ENCODE results near the gene MYO1E. TPM values are rescaled to one million over a fixed set of nuclear protein-coding genes. Genes with fewer than 3 reads are reported as not detected.
"Not testable (repeated sequence)": the region's sequence is repeated elsewhere in the genome, so short reads cannot be mapped to it uniquely, and the experiment has no call there.

The MYO1E gene
- total and polyA plus RNA-seq, 2 donors from 2014 or later, result 41.9 to 198 TPM

- Histone ChIP-seq H3K27me3 (ENCODE audit: control insufficient read depth, insufficient read depth, low read length) (no peaks in the 10 kb centered on the region), H3K27ac (ENCODE audit: low read depth in 2 of 2, low read length in 2 of 2) (no peak overlapping the region), H3K4me1 (ENCODE audit: control insufficient read depth in 2 of 3, insufficient read depth in 2 of 3, low read depth in 1 of 3, low read length in 3 of 3) (no peaks in the 10 kb centered on the region), H3K9me3 (ENCODE audit: control insufficient read depth in 2 of 3, insufficient read depth in 1 of 3, low read length in 3 of 3) (no peaks in the 10 kb centered on the region), H3K4me3 (ENCODE audit: low read length in 3 of 3) (no peak overlapping the region), H3K9ac (ENCODE audit: low read length in 3 of 3) (no peak overlapping the region), H3K36me3 (ENCODE audit: control insufficient read depth in 2 of 3, insufficient read depth in 3 of 3, low read length in 3 of 3) (no peaks in the 10 kb centered on the region)
- TF ChIP-seq CTCF (IDR thresholded peaks at IDR 0.05; ENCODE audit: borderline replicate concordance, extremely low read depth, insufficient read depth), result no peak
- intact Hi-C loops (cut with DNase I), result no loop called here
- DNase-seq (peak in 3 of 5 donors; percentile 18 to 59 (median 54)), FAIRE-seq (no peak)
These were observed 29.3 kb upstream of the MYO1E start for GRCh38 chr15:59401824-59402569.

DNA sequence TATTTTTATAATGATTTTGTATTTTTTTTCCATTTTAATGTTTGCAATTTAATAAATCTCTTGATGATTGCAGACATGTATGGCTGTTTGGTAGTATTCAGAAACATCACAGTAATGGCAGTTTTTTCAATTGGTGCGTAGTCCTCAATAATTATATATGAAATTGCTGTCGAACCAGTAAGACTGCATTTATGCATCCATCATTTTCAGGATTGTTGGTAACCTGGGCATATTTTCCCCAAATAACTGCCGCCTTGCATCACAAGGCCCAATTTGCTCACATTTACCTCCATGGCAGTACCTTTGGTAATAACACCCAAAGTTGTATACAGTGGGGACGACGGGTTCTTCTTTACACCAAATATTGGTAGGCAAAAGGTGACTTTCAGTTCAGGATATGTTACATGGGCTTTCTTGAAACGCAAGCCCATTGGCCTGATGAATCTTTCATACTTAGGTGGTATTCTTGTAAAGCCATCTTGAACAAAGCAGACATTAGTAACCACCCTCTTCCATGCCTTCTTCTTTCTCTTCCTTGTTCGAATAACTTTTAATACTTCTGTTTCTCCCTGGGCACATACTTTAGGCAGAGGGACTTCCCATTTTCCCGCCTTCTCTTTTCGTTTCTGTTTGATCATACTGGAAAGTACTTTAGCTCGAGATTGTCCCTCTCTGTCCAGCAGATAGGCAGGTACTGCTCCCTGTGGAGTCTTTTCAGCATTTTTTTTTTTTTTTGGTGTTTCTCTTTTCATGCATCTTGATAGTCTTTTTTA, 28.6 kb upstream of the MYO1E start:
- H3K27ac ChIP-seq (ENCODE audit: low read depth in 2 of 2, low read length in 2 of 2); H3K27me3 ChIP-seq (ENCODE audit: control insufficient read depth, insufficient read depth, low read length); DNase-seq; H3K4me1 ChIP-seq (ENCODE audit: control insufficient read depth in 2 of 3, insufficient read depth in 2 of 3, low read depth in 1 of 3, low read length in 3 of 3); intact Hi-C loops (cut with DNase I); H3K9ac ChIP-seq (ENCODE audit: low read length in 3 of 3); H3K9me3 ChIP-seq (ENCODE audit: control insufficient read depth in 2 of 3, insufficient read depth in 1 of 3, low read length in 3 of 3); FAIRE-seq; H3K4me3 ChIP-seq (ENCODE audit: low read length in 3 of 3); H3K36me3 ChIP-seq (ENCODE audit: control insufficient read depth in 2 of 3, insufficient read depth in 3 of 3, low read length in 3 of 3): not testable (repeated sequence)

GRCh38 chr15:59400103-59400813, 27.6 kb upstream of the MYO1E start:
- no peak for FAIRE-seq
- no peak overlapping the region for H3K27ac ChIP-seq (ENCODE audit: low read depth in 2 of 2, low read length in 2 of 2)
- no peak overlapping the region for H3K9ac ChIP-seq (ENCODE audit: low read length in 3 of 3)
- no peak for TF ChIP-seq CTCF (IDR thresholded peaks at IDR 0.05; ENCODE audit: borderline replicate concordance, extremely low read depth, insufficient read depth)
- no peaks in the 10 kb centered on the region for H3K4me1 ChIP-seq (ENCODE audit: control insufficient read depth in 2 of 3, insufficient read depth in 2 of 3, low read depth in 1 of 3, low read length in 3 of 3)
- H3K36me3 ChIP-seq (ENCODE audit: control insufficient read depth in 2 of 3, insufficient read depth in 3 of 3, low read length in 3 of 3), result no peaks in the 10 kb centered on the region
- no peaks in the 10 kb centered on the region for H3K9me3 ChIP-seq (ENCODE audit: control insufficient read depth in 2 of 3, insufficient read depth in 1 of 3, low read length in 3 of 3)
- H3K4me3 ChIP-seq (ENCODE audit: low read length in 3 of 3), result no peak overlapping the region
- H3K27me3 ChIP-seq (ENCODE audit: control insufficient read depth, insufficient read depth, low read length), result no peaks in the 10 kb centered on the region
- no peak for DNase-seq
- intact Hi-C loops (cut with DNase I), result no loop called here

Data from kidney (tissue), 14 donors.